ENCODE results near the gene HCN1.
"Not testable (repeated sequence)": the region's sequence is repeated elsewhere in the genome, so short reads cannot be mapped to it uniquely, and the experiment has no call there.

HCN1 gene

DNA sequence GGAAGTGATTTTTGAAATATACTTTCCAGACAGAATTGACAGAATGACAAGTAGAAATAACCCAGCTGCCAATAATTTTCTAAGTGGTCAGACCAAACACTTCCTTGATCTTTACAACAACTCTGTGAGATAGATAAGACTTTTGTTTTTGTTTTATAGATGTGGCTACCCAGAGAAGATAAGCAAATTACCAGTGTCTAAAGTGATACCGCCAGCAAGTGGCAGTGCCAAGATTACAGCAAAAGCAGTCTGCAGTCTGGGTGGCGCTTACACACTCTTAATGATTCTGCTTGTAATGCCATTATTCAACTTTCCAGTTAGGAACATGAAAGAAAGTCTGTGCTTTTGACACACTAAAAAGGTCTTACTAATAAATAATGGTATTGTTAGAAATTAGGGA is 92.1 kb downstream of the HCN1 start:
- no peak overlapping the region for H3K27ac ChIP-seq (replicated peaks)
- no peak for DNase-seq (ENCODE audit: low read depth in 1 of 2, low spot score in 1 of 2)
- TF ChIP-seq POLR2AphosphoS5 (IDR thresholded peaks at IDR 0.05; ENCODE audit: low read depth), result no peak
- H3K27me3 ChIP-seq (ENCODE audit: insufficient read depth, poor library complexity, severe bottlenecking), result no peaks in the 10 kb centered on the region
- H3K4me3 ChIP-seq (replicated peaks; ENCODE audit: insufficient read depth, low read length), result no peak overlapping the region

DNA sequence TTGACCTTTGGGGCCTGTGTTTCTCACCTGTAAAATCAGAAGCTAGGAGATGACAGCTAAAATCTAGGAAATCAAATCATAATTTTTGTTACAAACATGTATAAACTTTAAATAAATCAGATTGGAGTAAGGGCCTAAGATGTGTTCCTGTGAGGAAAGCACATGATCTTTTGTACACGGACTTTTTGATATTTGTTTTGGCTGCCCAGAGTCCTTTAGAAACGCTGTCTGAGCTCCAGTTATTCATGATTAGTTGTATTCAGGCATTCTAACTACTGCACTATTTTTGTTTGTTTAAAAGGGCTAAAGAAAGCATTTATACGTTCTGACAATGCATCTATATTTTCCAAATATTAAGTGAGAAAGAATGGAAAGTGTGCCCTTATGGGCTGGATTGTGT is 94.8 kb downstream of the HCN1 start:
- H3K4me3 ChIP-seq (replicated peaks; ENCODE audit: insufficient read depth, low read length), result no peak overlapping the region
- no peak overlapping the region for H3K27ac ChIP-seq (replicated peaks)
- no peak for DNase-seq (ENCODE audit: low read depth in 1 of 2, low spot score in 1 of 2)
- H3K27me3 ChIP-seq (ENCODE audit: insufficient read depth, poor library complexity, severe bottlenecking), result no peaks in the 10 kb centered on the region
- TF ChIP-seq SPI1 (IDR thresholded peaks at IDR 0.05; ENCODE audit: borderline replicate concordance, low read depth), result no peak
- no peak for TF ChIP-seq GABPA (IDR thresholded peaks at IDR 0.05; ENCODE audit: low read depth)
- TF ChIP-seq, protein P1, sequence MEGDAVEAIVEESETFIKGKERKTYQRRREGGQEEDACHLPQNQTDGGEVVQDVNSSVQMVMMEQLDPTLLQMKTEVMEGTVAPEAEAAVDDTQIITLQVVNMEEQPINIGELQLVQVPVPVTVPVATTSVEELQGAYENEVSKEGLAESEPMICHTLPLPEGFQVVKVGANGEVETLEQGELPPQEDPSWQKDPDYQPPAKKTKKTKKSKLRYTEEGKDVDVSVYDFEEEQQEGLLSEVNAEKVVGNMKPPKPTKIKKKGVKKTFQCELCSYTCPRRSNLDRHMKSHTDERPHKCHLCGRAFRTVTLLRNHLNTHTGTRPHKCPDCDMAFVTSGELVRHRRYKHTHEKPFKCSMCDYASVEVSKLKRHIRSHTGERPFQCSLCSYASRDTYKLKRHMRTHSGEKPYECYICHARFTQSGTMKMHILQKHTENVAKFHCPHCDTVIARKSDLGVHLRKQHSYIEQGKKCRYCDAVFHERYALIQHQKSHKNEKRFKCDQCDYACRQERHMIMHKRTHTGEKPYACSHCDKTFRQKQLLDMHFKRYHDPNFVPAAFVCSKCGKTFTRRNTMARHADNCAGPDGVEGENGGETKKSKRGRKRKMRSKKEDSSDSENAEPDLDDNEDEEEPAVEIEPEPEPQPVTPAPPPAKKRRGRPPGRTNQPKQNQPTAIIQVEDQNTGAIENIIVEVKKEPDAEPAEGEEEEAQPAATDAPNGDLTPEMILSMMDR (IDR thresholded peaks at IDR 0.05; ENCODE audit: insufficient read depth, low read length), result no peak
- TF ChIP-seq POLR2AphosphoS5 (IDR thresholded peaks at IDR 0.05; ENCODE audit: low read depth), result no peak
- TF ChIP-seq, protein P2, sequence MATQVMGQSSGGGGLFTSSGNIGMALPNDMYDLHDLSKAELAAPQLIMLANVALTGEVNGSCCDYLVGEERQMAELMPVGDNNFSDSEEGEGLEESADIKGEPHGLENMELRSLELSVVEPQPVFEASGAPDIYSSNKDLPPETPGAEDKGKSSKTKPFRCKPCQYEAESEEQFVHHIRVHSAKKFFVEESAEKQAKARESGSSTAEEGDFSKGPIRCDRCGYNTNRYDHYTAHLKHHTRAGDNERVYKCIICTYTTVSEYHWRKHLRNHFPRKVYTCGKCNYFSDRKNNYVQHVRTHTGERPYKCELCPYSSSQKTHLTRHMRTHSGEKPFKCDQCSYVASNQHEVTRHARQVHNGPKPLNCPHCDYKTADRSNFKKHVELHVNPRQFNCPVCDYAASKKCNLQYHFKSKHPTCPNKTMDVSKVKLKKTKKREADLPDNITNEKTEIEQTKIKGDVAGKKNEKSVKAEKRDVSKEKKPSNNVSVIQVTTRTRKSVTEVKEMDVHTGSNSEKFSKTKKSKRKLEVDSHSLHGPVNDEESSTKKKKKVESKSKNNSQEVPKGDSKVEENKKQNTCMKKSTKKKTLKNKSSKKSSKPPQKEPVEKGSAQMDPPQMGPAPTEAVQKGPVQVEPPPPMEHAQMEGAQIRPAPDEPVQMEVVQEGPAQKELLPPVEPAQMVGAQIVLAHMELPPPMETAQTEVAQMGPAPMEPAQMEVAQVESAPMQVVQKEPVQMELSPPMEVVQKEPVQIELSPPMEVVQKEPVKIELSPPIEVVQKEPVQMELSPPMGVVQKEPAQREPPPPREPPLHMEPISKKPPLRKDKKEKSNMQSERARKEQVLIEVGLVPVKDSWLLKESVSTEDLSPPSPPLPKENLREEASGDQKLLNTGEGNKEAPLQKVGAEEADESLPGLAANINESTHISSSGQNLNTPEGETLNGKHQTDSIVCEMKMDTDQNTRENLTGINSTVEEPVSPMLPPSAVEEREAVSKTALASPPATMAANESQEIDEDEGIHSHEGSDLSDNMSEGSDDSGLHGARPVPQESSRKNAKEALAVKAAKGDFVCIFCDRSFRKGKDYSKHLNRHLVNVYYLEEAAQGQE (IDR thresholded peaks at IDR 0.05; ENCODE audit: insufficient replicate concordance, low read depth), result no peak

DNA sequence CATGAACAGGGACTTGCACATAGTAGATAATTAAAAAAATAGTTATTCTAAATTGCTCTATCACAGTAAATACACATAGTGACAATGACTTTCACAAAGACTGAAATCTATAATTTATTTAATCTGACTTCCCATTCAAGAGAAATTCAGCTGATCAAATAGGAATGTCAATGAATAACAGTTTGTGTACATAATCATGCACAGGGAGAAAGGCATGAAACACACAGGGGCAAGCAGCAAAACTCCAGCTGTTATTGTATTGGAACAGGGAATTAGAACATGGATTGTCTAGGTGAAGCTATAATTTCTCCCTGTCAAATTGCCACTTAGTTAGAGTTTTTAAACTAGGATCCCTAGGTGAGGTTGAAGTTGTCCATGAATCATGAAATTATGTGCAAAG is 99.9 kb downstream of the HCN1 start:
- DNase-seq (ENCODE audit: low read depth in 1 of 2, low spot score in 1 of 2), result no peak
- no peak overlapping the region for H3K4me3 ChIP-seq (replicated peaks; ENCODE audit: insufficient read depth, low read length)
- H3K27ac ChIP-seq (replicated peaks), result no peak overlapping the region
- no peaks in the 10 kb centered on the region for H3K27me3 ChIP-seq (ENCODE audit: insufficient read depth, poor library complexity, severe bottlenecking)
- TF ChIP-seq SPI1 (IDR thresholded peaks at IDR 0.05; ENCODE audit: borderline replicate concordance, low read depth), result no peak
- TF ChIP-seq, protein P2 (IDR thresholded peaks at IDR 0.05; ENCODE audit: insufficient replicate concordance, low read depth), result no peak

DNA sequence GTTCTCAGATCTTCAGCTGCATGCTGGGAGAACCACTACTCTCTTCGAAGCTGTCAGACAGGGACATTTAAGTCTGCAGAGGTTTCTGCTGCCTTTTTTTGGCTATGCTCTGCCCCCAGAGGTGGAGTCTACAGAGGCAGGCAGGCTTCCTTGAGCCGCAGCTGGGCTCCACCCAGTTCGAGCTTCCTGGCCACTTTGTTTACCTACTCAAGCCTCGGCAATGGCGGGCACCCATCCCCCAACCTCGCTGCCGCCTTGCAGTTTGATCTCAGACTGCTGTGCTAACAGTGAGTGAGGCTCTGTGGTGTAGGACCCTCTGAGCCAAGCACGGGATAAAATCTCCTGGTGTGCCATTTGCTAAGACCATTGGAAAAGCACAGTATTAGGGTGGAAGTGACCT is 110.2 kb downstream of the HCN1 start:
- DNase-seq (ENCODE audit: low read depth in 1 of 2, low spot score in 1 of 2); H3K27ac ChIP-seq (replicated peaks): not testable (repeated sequence)

DNA sequence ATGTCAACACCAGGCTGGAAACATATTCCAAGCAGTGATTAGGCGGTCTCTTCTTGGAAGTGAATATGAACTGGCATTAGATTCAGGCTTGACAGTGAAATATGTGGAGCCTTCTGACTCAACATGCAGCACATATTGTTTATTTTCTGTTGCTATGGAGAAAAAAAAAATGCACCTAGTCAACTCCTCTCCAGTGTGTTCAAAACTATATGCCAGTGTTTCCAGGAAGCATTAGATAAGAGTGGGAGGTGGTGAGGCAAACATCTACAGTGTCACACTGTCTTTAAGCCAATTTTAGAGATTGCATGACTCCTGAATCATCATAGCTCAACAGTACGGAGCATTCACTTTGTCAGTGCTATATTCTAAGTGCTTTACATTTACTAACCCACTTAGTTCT is 117.9 kb downstream of the HCN1 start:
- no peak for DNase-seq (ENCODE audit: low read depth in 1 of 2, low spot score in 1 of 2)
- H3K27ac ChIP-seq (replicated peaks), result no peak overlapping the region
- TF ChIP-seq SPI1 (IDR thresholded peaks at IDR 0.05; ENCODE audit: borderline replicate concordance, low read depth) (no peak), POLR2AphosphoS5 (IDR thresholded peaks at IDR 0.05; ENCODE audit: low read depth) (no peak), GABPA (IDR thresholded peaks at IDR 0.05; ENCODE audit: low read depth) (no peak)
- TF ChIP-seq, protein P2 (IDR thresholded peaks at IDR 0.05; ENCODE audit: insufficient replicate concordance, low read depth), result no peak
- TF ChIP-seq, protein P1 (IDR thresholded peaks at IDR 0.05; ENCODE audit: insufficient read depth, low read length), result no peak
- no peak overlapping the region for H3K4me3 ChIP-seq (replicated peaks; ENCODE audit: insufficient read depth, low read length)
- H3K27me3 ChIP-seq (ENCODE audit: insufficient read depth, poor library complexity, severe bottlenecking), result no peaks in the 10 kb centered on the region

More for the DNA sequence above, 110.2 kb downstream of the HCN1 start:
- H3K27me3 ChIP-seq (ENCODE audit: insufficient read depth, poor library complexity, severe bottlenecking); H3K4me3 ChIP-seq (replicated peaks; ENCODE audit: insufficient read depth, low read length): not testable (repeated sequence)

All from HL-60 (cell line).